HepG2 (cell line): ENCODE results near the gene MAP4K3. TPM values are rescaled to one million over a fixed set of nuclear protein-coding genes. Genes with fewer than 3 reads are reported as not detected.
A peak's percentile ranks its signal among the peaks of the same experiment; 100 is the strongest.

Experiments
- BATF2 ChIP-seq: sonication (generic); formaldehyde crosslinking; IDR thresholded peaks from 2 replicates; pipeline ENCODE4 v1.8.0; 2022; ENCODE audit warnings: mild to moderate bottlenecking, missing genetic modification reagents, moderate library complexity
- CEBPB ChIP-seq: IDR thresholded peaks from 2 replicates; pipeline ENCODE4 v1.6.1; 2011; ENCODE audit warnings: low read depth, low read length, improper control_type of control experiment, borderline replicate concordance
- CREBL2 ChIP-seq: sonication (generic); formaldehyde crosslinking; IDR thresholded peaks from 2 replicates; pipeline ENCODE4 v1.8.1; 2023; ENCODE audit warnings: missing genetic modification reagents, mild to moderate bottlenecking, borderline replicate concordance
- E2F2 ChIP-seq: sonication (generic); formaldehyde crosslinking; IDR thresholded peaks from 2 replicates; pipeline ENCODE4 v1.4.0; 2020; ENCODE audit warnings: missing genetic modification reagents, borderline replicate concordance
- GATAD2A ChIP-seq: IDR thresholded peaks from 2 replicates; pipeline ENCODE4 v1.6.1; 2016
- LBX2 ChIP-seq: sonication (generic); formaldehyde crosslinking; IDR thresholded peaks from 2 replicates; pipeline ENCODE4 v1.5.0; 2020; ENCODE audit warnings: missing genetic modification reagents, mild to moderate bottlenecking, borderline replicate concordance
- MTA3 ChIP-seq: sonication (generic); formaldehyde crosslinking; IDR thresholded peaks from 2 replicates; pipeline ENCODE4 v1.4.0; 2020; ENCODE audit warnings: missing genetic modification reagents
- NFATC3 ChIP-seq: sonication (generic); formaldehyde crosslinking; IDR thresholded peaks from 2 replicates; pipeline ENCODE4 v1.5.1; 2020; ENCODE audit warnings: mild to moderate bottlenecking, missing genetic modification reagents
- POLR2AphosphoS5 ChIP-seq: IDR thresholded peaks from 2 replicates; pipeline ENCODE4 v1.6.1; 2012; ENCODE audit warnings: low read depth, low read length
- RNF2 ChIP-seq: fragments of 450-650 bp; conservative IDR thresholded peaks from 2 replicates; pipeline ENCODE4 v1.6.1; 2016; ENCODE audit warnings: low read depth
- SCMH1 ChIP-seq: sonication (generic); formaldehyde crosslinking; IDR thresholded peaks from 2 replicates; pipeline ENCODE4 v1.9.0; 2021; ENCODE audit warnings: missing genetic modification reagents, mild to moderate bottlenecking, borderline replicate concordance
- SMARCC2 ChIP-seq: fragments of 450-650 bp; IDR thresholded peaks from 2 replicates; pipeline ENCODE4 v1.6.1; 2017; ENCODE audit warnings: antibody characterized with exemption, mild to moderate bottlenecking
- SMYD3 ChIP-seq: sonication (generic); formaldehyde crosslinking; IDR thresholded peaks from 2 replicates; pipeline ENCODE4 v1.8.1; 2023; ENCODE audit warnings: mild to moderate bottlenecking, missing genetic modification reagents
- TOE1 ChIP-seq: sonication (generic); formaldehyde crosslinking; IDR thresholded peaks from 2 replicates; pipeline ENCODE4 v1.4.0; 2020; ENCODE audit warnings: mild to moderate bottlenecking, missing genetic modification reagents
- TP53 ChIP-seq: sonication (generic); formaldehyde crosslinking; conservative IDR thresholded peaks from 2 replicates; pipeline ENCODE4 v1.4.0; 2020; ENCODE audit warnings: missing genetic modification reagents
- YY1 ChIP-seq: IDR thresholded peaks from 2 replicates; pipeline ENCODE4 v1.6.1; 2011; ENCODE audit warnings: low read length, low read depth, moderate library complexity, mild to moderate bottlenecking; ENCODE audit not compliant: insufficient read depth, insufficient replicate concordance
- ZFP36 ChIP-seq: fragments of 150-350 bp; IDR thresholded peaks from 2 replicates; pipeline ENCODE4 v1.6.1; 2018; ENCODE audit warnings: borderline replicate concordance, low read length, low read depth; ENCODE audit not compliant: partially characterized antibody
- ZFP90 ChIP-seq: sonication (generic); formaldehyde crosslinking; IDR thresholded peaks from 2 replicates; pipeline ENCODE4 v1.8.0; 2022; ENCODE audit warnings: missing genetic modification reagents, mild to moderate bottlenecking, inconsistent platforms, borderline replicate concordance
- ZFYVE20 ChIP-seq: sonication (generic); formaldehyde crosslinking; IDR thresholded peaks from 2 replicates; pipeline ENCODE4 v1.8.0; 2023; ENCODE audit warnings: low read depth, mild to moderate bottlenecking, moderate library complexity, missing genetic modification reagents, borderline replicate concordance
- ZKSCAN1 ChIP-seq: fragments of 150-350 bp; IDR thresholded peaks from 2 replicates; pipeline ENCODE4 v1.6.1; 2014; ENCODE audit warnings: low read length
- ZMYM2 ChIP-seq: sonication (generic); formaldehyde crosslinking; IDR thresholded peaks from 2 replicates; pipeline ENCODE4 v1.8.0; 2022; ENCODE audit warnings: mild to moderate bottlenecking, missing genetic modification reagents
- ZNF275 ChIP-seq: sonication (generic); formaldehyde crosslinking; IDR thresholded peaks from 2 replicates; pipeline ENCODE4 v1.8.0; 2022; ENCODE audit warnings: missing genetic modification reagents, mild to moderate bottlenecking, inconsistent platforms, borderline replicate concordance
- ZNF280B ChIP-seq: sonication (generic); formaldehyde crosslinking; IDR thresholded peaks from 2 replicates; pipeline ENCODE4 v1.5.0; 2020; ENCODE audit warnings: missing genetic modification reagents, mild to moderate bottlenecking, borderline replicate concordance
- ZNF503 ChIP-seq: sonication (generic); formaldehyde crosslinking; IDR thresholded peaks from 2 replicates; pipeline ENCODE4 v1.4.0; 2020; ENCODE audit warnings: missing genetic modification reagents
- polyA plus RNA-seq, 8 experiments: library from polyadenylated mRNA; depleted of rRNA in 3 of 8; stranded (reverse) in 7 of 8; unstranded in 1 of 8; fragments of >200 nt; fragmentation: Illumina TruSeq in 4 of 8; extraction: Trizol in 4 of 8; gene quantifications; 2 replicates each; pipeline versions ENCODE4 v1.2.1 to v1.2.3, GENCODE V29; 2011 to 2016; ENCODE audit warnings: low read depth in 4 of 8, missing spikeins in 1 of 8, mixed read lengths in 1 of 8; ENCODE audit not compliant: insufficient read depth in 1 of 8
- total RNA-seq, 5 experiments: library from RNA; depleted of rRNA; stranded (reverse); fragments of >200 nt; fragmentation: Illumina TruSeq; extraction: Trizol; gene quantifications; 2 replicates each; pipeline ENCODE4 v1.2.3, GENCODE V29; 2016; ENCODE audit warnings: low read depth in 1 of 5

MAP4K3 gene
- total and polyA plus RNA-seq, 2 of the 13 experiments (the other 11 are each of a cell fraction or from before 2014, with no cell fraction given), result 45.9 to 53.2 TPM

GRCh38 chr2:39359453-39360038, 77.5 kb downstream of the MAP4K3 start (continued):
- TF ChIP-seq BATF2 (CRISPR knock-in tag) (no peak), ZNF275 (CRISPR knock-in tag) (no peak), GATAD2A (CRISPR knock-in tag) (no peak), YY1 (no peak), TOE1 (CRISPR knock-in tag) (no peak), RNF2 (no peak), ZFP90 (CRISPR knock-in tag) (no peak), ZNF503 (CRISPR knock-in tag) (no peak), SMARCC2 (no peak), TP53 (no peak), LBX2 (CRISPR knock-in tag) (no peak), ZMYM2 (peak; percentile 30; the same call in 1 of the 2 replicates), CEBPB (no peak), ZKSCAN1 (peak; percentile 68; the same call in 1 of the 2 replicates), CREBL2 (CRISPR knock-in tag) (no peak), POLR2AphosphoS5 (no peak), ZNF280B (peak; percentile 93), ZFP36 (peak; percentile 58), E2F2 (no peak), ZFYVE20 (CRISPR knock-in tag) (no peak), NFATC3 (CRISPR knock-in tag) (no peak), MTA3 (no peak), SCMH1 (no peak), SMYD3 (no peak)
